Cerebellar cortex (tissue), 1 donor: ENCODE data around the gene SHC3.

Experiments used
- DNase-seq: peaks from one replicate; pipeline ENCODE4 v3.0.0-alpha.2; 2015; ENCODE audit warnings: low spot score

SHC3 gene

GRCh38 chr9:89022001-89022759 lies 156.4 kb downstream of the SHC3 start:
- no peak for DNase-seq

- DNase-seq, result no peak
Measured at GRCh38 chr9:89021154-89021803, 157.3 kb downstream of the SHC3 start.

GRCh38 chr9:89020754-89021153 lies 157.9 kb downstream of the SHC3 start:
- DNase-seq, result no peak

- DNase-seq, result no peak
Measured at GRCh38 chr9:89015336-89015735, 163.3 kb downstream of the SHC3 start.

- no peak for DNase-seq
Measured at GRCh38 chr9:89014153-89014552, 164.5 kb downstream of the SHC3 start.

- DNase-seq, result no peak
Measured at GRCh38 chr9:89013660-89014059, 165.0 kb downstream of the SHC3 start.

GRCh38 chr9:89012294-89013042 lies 166.2 kb downstream of the SHC3 start:
- DNase-seq, result no peak

- no peak for DNase-seq
Measured at GRCh38 chr9:89011683-89012082, 166.9 kb downstream of the SHC3 start.

- no peak for DNase-seq
Measured at GRCh38 chr9:89010526-89011111, 168.0 kb downstream of the SHC3 start.

- no peak for DNase-seq
Measured at GRCh38 chr9:89010056-89010455, 168.6 kb downstream of the SHC3 start.

- no peak for DNase-seq
Measured at GRCh38 chr9:89009546-89009840, 169.1 kb downstream of the SHC3 start.

- no peak for DNase-seq
Measured at GRCh38 chr9:89008744-89009545, 169.7 kb downstream of the SHC3 start.

- DNase-seq, result no peak
Measured at GRCh38 chr9:89008055-89008743, 170.4 kb downstream of the SHC3 start.

GRCh38 chr9:89006996-89007967 lies 171.3 kb downstream of the SHC3 start:
- no peak for DNase-seq

- no peak for DNase-seq
Measured at GRCh38 chr9:89006267-89006666, 172.4 kb downstream of the SHC3 start.

- no peak for DNase-seq
Measured at GRCh38 chr9:89005323-89005722, 173.3 kb downstream of the SHC3 start.

GRCh38 chr9:89002987-89003386 lies 175.6 kb downstream of the SHC3 start:
- DNase-seq, result no peak

GRCh38 chr9:89001917-89002540 lies 176.6 kb downstream of the SHC3 start:
- DNase-seq, result no peak
